Measurements from ENCODE around the gene TMEM39B. TPM values are rescaled to one million over a fixed set of nuclear protein-coding genes. Genes with fewer than 3 reads are reported as not detected.
"Not testable (repeated sequence)": the region's sequence is repeated elsewhere in the genome, so short reads cannot be mapped to it uniquely, and the experiment has no call there.

TMEM39B gene
- total RNA-seq, 1 donor = 2.9 TPM

DNA sequence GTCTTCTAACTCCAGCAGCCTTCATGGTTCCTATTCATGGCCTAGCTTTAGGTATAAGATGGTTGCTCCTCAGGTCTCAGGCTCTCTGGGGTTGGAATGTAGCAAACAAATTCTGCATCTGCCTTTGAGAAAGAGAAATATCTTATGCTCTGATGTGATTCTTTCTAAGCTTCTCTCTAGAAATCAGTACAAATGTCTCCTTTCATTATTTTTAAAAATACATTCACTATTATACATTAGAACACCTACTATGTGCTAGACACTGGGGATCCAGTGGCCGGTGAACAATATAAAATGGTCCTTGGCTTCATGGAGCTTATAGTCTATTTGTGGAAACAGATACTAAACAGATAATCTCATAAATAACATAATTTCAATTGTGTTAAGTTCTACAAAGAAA, 16.1 kb upstream of the TMEM39B start:
- H3K27me3 ChIP-seq (ENCODE audit: insufficient read depth, low read length) = no peaks in the 10 kb centered on the region
- no peaks in the 10 kb centered on the region for H3K9me3 ChIP-seq (ENCODE audit: low read depth, low read length)
- H3K4me3 ChIP-seq (ENCODE audit: low read length) = no peak overlapping the region
- no peaks in the 10 kb centered on the region for H3K4me1 ChIP-seq (ENCODE audit: insufficient read depth, low read length)

DNA sequence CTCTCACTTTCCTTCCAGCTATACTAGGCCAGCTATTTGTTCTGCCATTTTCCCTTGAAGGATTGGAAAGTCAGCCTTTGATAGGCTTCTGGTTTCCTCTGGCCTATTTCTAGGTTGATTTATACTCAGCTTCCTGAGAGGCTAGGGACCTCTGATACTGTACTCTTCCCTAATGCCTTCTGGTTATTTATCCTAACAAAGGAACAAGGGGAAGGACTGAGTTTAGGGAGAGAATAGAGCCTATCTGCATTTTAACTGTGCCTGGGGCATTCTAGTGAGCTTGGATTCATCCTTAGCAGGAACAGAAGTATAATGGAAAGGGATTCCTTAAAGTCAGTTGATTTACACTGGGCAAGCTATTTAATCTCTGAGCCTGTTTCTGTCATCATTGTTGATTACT, 11.8 kb upstream of the TMEM39B start:
- no peak overlapping the region for H3K4me3 ChIP-seq (ENCODE audit: low read length)
- H3K9me3 ChIP-seq (ENCODE audit: low read depth, low read length) = no peaks in the 10 kb centered on the region
- peaks cover 8% of the 10 kb centered on the region for H3K4me1 ChIP-seq (ENCODE audit: insufficient read depth, low read length)
- H3K27me3 ChIP-seq (ENCODE audit: insufficient read depth, low read length) = no peaks in the 10 kb centered on the region

GRCh38 chr1:32062867-32063230, 9.9 kb upstream of the TMEM39B start:
- Histone ChIP-seq H3K4me3 (ENCODE audit: low read length) (no peak overlapping the region), H3K27me3 (ENCODE audit: insufficient read depth, low read length) (no peaks in the 10 kb centered on the region), H3K9me3 (ENCODE audit: low read depth, low read length) (no peaks in the 10 kb centered on the region), H3K4me1 (ENCODE audit: insufficient read depth, low read length) (peaks cover 24% of the 10 kb centered on the region)

DNA sequence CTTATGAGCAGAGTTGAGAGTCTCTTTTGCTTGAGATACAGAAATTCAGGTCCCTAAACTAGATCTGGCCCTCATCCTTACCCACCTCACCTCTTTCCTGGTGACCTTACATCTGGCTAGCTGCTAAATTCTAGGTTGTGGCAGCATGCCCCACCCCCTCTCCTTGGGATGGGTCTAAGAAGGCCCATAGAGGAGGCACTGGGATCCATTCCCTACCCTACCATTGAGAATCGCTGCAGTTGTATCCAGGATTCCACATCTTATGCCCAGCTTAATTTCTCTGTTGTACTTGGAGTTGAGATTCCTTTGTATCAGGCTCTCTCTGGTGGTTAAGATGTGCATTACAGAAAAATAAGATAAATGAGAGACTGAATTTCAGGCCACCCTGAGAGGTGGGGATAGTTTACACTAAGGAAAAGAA, 9.5 kb upstream of the TMEM39B start:
- Histone ChIP-seq H3K4me3 (ENCODE audit: low read length) (no peak overlapping the region), H3K27me3 (ENCODE audit: insufficient read depth, low read length) (no peaks in the 10 kb centered on the region), H3K4me1 (ENCODE audit: insufficient read depth, low read length) (peaks cover 24% of the 10 kb centered on the region), H3K9me3 (ENCODE audit: low read depth, low read length) (no peaks in the 10 kb centered on the region)

- not testable (repeated sequence) for H3K9me3 ChIP-seq (ENCODE audit: low read depth, low read length); H3K27me3 ChIP-seq (ENCODE audit: insufficient read depth, low read length); H3K4me3 ChIP-seq (ENCODE audit: low read length)
- peaks cover 35% of the 10 kb centered on the region for H3K4me1 ChIP-seq (ENCODE audit: insufficient read depth, low read length)
Measured at GRCh38 chr1:32065613-32066488, 6.9 kb upstream of the TMEM39B start.

DNA sequence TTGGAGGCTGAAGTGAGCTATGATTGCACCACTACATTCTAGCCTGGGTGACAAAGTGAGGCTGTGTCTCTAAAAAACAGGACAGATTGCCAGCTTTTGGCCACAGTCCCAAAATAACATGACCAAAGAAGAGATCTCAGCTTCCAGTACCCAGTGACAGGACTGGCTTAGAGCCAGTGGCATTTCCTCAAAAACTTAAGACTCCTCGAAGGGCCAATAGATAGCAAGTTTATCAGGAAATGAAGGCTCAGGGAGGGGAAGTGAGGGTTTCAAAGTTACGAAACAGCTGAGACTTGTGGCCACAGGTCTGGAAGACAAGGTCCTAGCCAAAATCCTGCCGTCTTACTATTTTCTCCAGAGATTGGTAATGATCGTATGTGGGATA, 6.3 kb upstream of the TMEM39B start:
- no peaks in the 10 kb centered on the region for H3K9me3 ChIP-seq (ENCODE audit: low read depth, low read length)
- no peak overlapping the region for H3K4me3 ChIP-seq (ENCODE audit: low read length)
- no peaks in the 10 kb centered on the region for H3K27me3 ChIP-seq (ENCODE audit: insufficient read depth, low read length)
- peaks cover 37% of the 10 kb centered on the region for H3K4me1 ChIP-seq (ENCODE audit: insufficient read depth, low read length)

GRCh38 chr1:32068957-32069588, 3.7 kb upstream of the TMEM39B start:
- no peaks in the 10 kb centered on the region for H3K9me3 ChIP-seq (ENCODE audit: low read depth, low read length)
- H3K27me3 ChIP-seq (ENCODE audit: insufficient read depth, low read length) = no peaks in the 10 kb centered on the region
- H3K4me3 ChIP-seq (ENCODE audit: low read length) = no peak overlapping the region
- peaks cover 57% of the 10 kb centered on the region for H3K4me1 ChIP-seq (ENCODE audit: insufficient read depth, low read length)

GRCh38 chr1:32071758-32072621, 749 bp upstream of the TMEM39B start:
- no peaks in the 10 kb centered on the region for H3K9me3 ChIP-seq (ENCODE audit: low read depth, low read length)
- peak overlapping the region; percentile 75 for H3K4me3 ChIP-seq (ENCODE audit: low read length)
- no peaks in the 10 kb centered on the region for H3K27me3 ChIP-seq (ENCODE audit: insufficient read depth, low read length)
- H3K4me1 ChIP-seq (ENCODE audit: insufficient read depth, low read length) = peaks cover 40% of the 10 kb centered on the region

DNA sequence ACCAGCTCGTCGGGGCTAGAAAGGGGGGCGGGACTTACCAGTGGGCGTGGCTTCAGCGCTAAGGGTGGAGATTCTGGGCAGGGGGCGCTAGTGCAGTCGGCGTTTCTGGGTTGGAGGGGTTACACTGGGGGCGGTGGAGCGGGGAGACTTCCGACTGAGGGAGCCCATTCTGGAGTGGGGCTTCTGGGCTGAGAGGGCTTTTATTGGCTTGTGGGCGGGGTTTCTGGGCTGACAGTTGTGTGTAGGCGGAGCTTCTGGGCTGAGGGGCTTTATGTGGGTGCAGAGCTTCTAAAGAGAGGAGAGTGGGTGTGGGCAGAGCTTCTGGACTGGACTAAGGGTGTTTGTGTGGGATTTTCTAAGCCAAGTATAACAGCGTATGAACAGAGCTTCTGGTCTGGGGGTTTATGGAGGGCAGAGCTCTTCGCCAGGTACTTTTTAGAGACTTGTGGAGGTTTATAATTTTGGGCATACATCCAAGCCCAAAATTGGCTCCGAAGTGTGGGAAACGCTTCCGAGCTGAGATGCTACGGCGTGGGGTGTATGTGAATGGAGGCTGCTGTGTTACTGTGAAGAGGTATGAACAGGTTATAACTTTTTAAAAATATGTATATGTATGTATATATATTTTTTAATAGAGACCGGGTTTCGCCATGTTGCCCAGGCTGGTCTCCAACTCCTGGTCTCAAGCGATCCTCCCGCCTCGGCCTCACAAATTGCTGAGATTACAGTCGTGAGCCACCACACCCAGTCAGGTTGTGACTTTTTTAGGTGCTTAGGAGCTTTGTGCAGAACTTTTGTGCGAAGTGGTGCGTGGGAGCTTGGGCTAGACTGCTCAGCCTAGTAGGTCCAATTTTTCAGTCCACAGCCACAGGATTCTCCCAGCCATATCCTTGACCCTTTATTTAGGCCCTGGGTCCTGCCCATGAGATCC, 825 bp downstream of the TMEM39B start:
- Histone ChIP-seq H3K4me3 (ENCODE audit: low read length) (peak overlapping the region; percentile 75), H3K27me3 (ENCODE audit: insufficient read depth, low read length) (no peaks in the 10 kb centered on the region), H3K4me1 (ENCODE audit: insufficient read depth, low read length) (peaks cover 32% of the 10 kb centered on the region), H3K9me3 (ENCODE audit: low read depth, low read length) (no peaks in the 10 kb centered on the region)

GRCh38 chr1:32074841-32075240, 2.1 kb downstream of the TMEM39B start:
- H3K27me3 ChIP-seq (ENCODE audit: insufficient read depth, low read length) = no peaks in the 10 kb centered on the region
- peaks cover 23% of the 10 kb centered on the region for H3K4me1 ChIP-seq (ENCODE audit: insufficient read depth, low read length)
- H3K4me3 ChIP-seq (ENCODE audit: low read length) = no peak overlapping the region
- H3K9me3 ChIP-seq (ENCODE audit: low read depth, low read length) = no peaks in the 10 kb centered on the region

- Histone ChIP-seq H3K27me3 (ENCODE audit: insufficient read depth, low read length) (no peaks in the 10 kb centered on the region), H3K4me1 (ENCODE audit: insufficient read depth, low read length) (peaks cover 12% of the 10 kb centered on the region), H3K4me3 (ENCODE audit: low read length) (no peak overlapping the region), H3K9me3 (ENCODE audit: low read depth, low read length) (no peaks in the 10 kb centered on the region)
Measured at GRCh38 chr1:32077451-32077850, 4.7 kb downstream of the TMEM39B start.

GRCh38 chr1:32082022-32082421, 9.3 kb downstream of the TMEM39B start:
- H3K4me1 ChIP-seq (ENCODE audit: insufficient read depth, low read length) = no peaks in the 10 kb centered on the region
- H3K27me3 ChIP-seq (ENCODE audit: insufficient read depth, low read length) = no peaks in the 10 kb centered on the region
- no peak overlapping the region for H3K4me3 ChIP-seq (ENCODE audit: low read length)
- H3K9me3 ChIP-seq (ENCODE audit: low read depth, low read length) = no peaks in the 10 kb centered on the region

- not testable (repeated sequence) for H3K4me3 ChIP-seq (ENCODE audit: low read length); H3K4me1 ChIP-seq (ENCODE audit: insufficient read depth, low read length); H3K27me3 ChIP-seq (ENCODE audit: insufficient read depth, low read length); H3K9me3 ChIP-seq (ENCODE audit: low read depth, low read length)
Measured at GRCh38 chr1:32086381-32086780, 13.6 kb downstream of the TMEM39B start.

- Histone ChIP-seq H3K4me3 (ENCODE audit: low read length) (no peak overlapping the region), H3K27me3 (ENCODE audit: insufficient read depth, low read length) (no peaks in the 10 kb centered on the region), H3K4me1 (ENCODE audit: insufficient read depth, low read length) (no peaks in the 10 kb centered on the region), H3K9me3 (ENCODE audit: low read depth, low read length) (no peaks in the 10 kb centered on the region)
Measured at GRCh38 chr1:32091176-32091575, 18.4 kb downstream of the TMEM39B start.
